ENCODE data around the gene CCDC15.

CCDC15 gene

DNA sequence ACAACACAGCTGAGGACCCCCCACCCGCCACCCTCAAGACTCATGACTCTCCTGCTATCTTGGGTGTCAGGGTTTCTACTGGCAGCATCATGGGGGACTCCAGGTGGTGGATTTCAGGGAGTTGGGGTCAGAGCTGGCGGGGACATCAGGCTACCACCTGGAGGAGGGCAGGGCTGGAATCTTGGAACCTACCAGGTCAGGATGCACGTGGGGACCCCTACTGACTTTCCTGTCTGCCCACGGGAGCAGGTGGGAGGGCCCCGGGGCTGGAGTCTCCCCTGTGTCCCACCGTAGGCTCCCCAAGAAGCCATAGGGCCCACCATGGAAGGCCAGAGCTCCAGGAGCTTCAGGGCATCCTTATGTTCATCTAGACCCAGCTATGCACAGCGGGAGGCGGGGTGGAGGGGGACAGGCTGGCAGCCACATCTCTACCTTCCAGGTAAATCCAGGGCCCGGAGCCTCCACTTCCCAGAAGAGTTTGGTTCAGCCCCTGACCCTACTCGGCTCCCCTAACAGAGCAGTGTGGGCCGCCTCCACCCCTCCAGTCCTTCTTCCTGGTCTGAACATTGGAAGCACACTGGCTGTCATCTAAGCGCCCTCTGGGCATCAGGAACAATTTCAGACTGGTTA is 119.1 kb downstream of the CCDC15 start:
- H3K27ac ChIP-seq (ENCODE audit: insufficient read depth, low read length, poor library complexity, severe bottlenecking): no peak overlapping the region
- no peaks in the 10 kb centered on the region for H3K27me3 ChIP-seq (replicated peaks; ENCODE audit: control insufficient read depth, insufficient read depth, low read length, poor library complexity, severe bottlenecking)
- H3K4me1 ChIP-seq (ENCODE audit: control insufficient read depth, insufficient read depth, low read length, poor library complexity, severe bottlenecking): no peaks in the 10 kb centered on the region
- no peak for DNase-seq
- no peak overlapping the region for H3K4me3 ChIP-seq (ENCODE audit: insufficient read depth, low read depth, low read length, poor library complexity, severe bottlenecking)
- no peaks in the 10 kb centered on the region for H3K9me3 ChIP-seq (ENCODE audit: control insufficient read depth, low read length)
- H3K36me3 ChIP-seq (ENCODE audit: control insufficient read depth, insufficient read depth, low read length): no peaks in the 10 kb centered on the region

DNA sequence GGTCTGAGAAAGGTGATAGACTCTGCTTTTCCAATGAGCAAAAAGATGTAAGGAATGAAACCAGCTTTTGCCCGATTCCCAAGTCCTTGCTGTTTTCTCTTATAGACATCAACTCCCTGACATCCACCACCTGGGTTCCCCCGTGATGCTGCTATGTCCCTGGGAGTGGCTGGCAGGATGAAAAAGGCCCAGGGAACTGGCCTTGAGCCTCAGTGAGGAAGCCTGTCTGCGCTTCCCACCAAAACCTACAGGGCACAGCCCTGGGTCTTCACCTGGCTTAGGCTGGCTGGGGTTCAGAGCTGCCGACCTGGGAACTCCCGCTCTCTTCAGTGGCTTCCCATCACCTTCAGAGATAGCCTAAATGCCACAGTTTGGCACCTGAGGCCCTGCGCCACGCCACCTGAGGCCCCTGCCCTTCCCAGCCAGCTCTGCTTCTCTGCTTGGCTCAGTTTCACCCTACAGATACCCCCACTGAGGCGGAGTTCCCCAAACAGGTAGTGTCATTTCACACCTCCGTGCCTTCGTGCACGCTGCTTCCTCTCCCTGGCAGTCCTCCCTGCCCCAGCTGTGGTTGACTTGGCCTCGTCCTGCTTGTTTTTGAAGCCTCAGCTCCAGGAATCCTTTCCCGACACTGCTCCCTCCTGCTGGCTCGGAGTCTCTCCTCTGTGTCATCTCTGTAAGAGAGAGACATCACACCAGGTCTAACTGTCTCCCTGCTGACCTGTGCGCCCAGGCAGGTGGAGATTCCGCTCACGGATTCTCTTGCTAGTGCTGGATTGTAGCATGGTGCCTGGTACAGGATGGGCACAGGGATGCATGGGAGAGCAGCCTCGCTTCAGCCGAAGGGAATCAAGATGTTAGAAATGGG is 119.8 kb downstream of the CCDC15 start:
- H3K27ac ChIP-seq (ENCODE audit: insufficient read depth, low read length, poor library complexity, severe bottlenecking): no peak overlapping the region
- H3K27me3 ChIP-seq (replicated peaks; ENCODE audit: control insufficient read depth, insufficient read depth, low read length, poor library complexity, severe bottlenecking): no peaks in the 10 kb centered on the region
- H3K9me3 ChIP-seq (ENCODE audit: control insufficient read depth, low read length): no peaks in the 10 kb centered on the region
- DNase-seq: no peak
- H3K4me1 ChIP-seq (ENCODE audit: control insufficient read depth, insufficient read depth, low read length, poor library complexity, severe bottlenecking): no peaks in the 10 kb centered on the region
- no peak overlapping the region for H3K4me3 ChIP-seq (ENCODE audit: insufficient read depth, low read depth, low read length, poor library complexity, severe bottlenecking)
- H3K36me3 ChIP-seq (ENCODE audit: control insufficient read depth, insufficient read depth, low read length): no peaks in the 10 kb centered on the region

DNA sequence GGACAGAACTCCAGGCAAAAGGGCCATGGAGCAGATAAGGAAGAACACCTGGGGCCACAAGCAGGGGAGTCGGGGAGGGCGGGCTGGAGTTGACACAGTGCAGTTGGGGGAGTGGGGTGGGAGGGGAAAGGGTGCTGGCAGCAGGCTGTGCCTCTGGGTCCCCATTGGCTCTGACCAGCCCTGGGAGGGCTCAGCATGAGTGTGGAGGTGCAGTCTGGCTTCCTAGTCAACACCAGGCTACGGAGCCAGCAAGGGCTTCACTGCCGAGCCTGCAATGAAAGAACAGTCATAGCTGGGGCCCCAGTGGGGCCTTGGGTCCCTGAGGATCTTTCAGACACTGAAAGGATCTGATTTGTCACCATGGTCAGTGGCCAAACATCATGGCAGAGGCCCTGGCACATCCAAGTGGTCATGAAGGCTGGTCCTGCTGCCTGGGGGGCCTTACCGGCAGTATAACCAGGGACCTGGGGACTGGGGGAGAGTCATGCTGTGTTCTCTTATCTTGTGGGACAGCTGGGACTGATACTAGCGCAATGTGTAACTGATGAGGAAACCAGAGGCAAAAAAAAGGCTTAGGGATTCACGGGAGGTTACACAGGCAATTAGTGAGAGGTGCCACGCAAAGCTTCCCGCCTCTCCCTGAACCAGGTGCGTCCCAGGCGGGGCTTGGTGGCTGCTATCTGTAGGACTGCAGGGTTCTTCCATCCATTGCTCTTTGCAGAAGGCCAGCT is 120.7 kb downstream of the CCDC15 start:
- Histone ChIP-seq H3K36me3 (ENCODE audit: control insufficient read depth, insufficient read depth, low read length) (no peaks in the 10 kb centered on the region), H3K4me1 (ENCODE audit: control insufficient read depth, insufficient read depth, low read length, poor library complexity, severe bottlenecking) (no peaks in the 10 kb centered on the region), H3K9me3 (ENCODE audit: control insufficient read depth, low read length) (no peaks in the 10 kb centered on the region), H3K4me3 (ENCODE audit: insufficient read depth, low read depth, low read length, poor library complexity, severe bottlenecking) (no peak overlapping the region), H3K27ac (ENCODE audit: insufficient read depth, low read length, poor library complexity, severe bottlenecking) (no peak overlapping the region), H3K27me3 (replicated peaks; ENCODE audit: control insufficient read depth, insufficient read depth, low read length, poor library complexity, severe bottlenecking) (no peaks in the 10 kb centered on the region)
- DNase-seq: no peak

DNA sequence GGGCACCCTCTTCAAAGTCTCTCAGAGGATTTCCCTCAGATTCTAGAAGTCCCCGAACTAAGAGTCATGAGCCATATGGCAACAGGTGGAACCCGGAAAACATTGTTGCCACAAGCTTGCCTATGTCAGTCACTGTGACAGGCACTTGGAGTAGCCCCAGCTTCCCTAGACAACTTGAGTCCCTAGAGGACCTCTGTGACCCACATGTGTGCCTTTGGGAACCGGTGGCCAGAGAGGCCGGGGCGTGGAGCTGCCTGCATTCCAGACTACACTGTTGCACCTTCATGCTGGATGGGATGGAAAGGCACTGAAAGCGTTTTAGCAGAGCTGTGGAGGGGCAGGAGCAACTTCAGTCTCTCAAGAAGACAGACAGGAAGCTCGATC is 121.2 kb downstream of the CCDC15 start:
- Histone ChIP-seq H3K27ac (ENCODE audit: insufficient read depth, low read length, poor library complexity, severe bottlenecking) (no peak overlapping the region), H3K4me1 (ENCODE audit: control insufficient read depth, insufficient read depth, low read length, poor library complexity, severe bottlenecking) (no peaks in the 10 kb centered on the region), H3K4me3 (ENCODE audit: insufficient read depth, low read depth, low read length, poor library complexity, severe bottlenecking) (no peak overlapping the region), H3K9me3 (ENCODE audit: control insufficient read depth, low read length) (no peaks in the 10 kb centered on the region), H3K36me3 (ENCODE audit: control insufficient read depth, insufficient read depth, low read length) (no peaks in the 10 kb centered on the region), H3K27me3 (replicated peaks; ENCODE audit: control insufficient read depth, insufficient read depth, low read length, poor library complexity, severe bottlenecking) (no peaks in the 10 kb centered on the region)
- no peak for DNase-seq

DNA sequence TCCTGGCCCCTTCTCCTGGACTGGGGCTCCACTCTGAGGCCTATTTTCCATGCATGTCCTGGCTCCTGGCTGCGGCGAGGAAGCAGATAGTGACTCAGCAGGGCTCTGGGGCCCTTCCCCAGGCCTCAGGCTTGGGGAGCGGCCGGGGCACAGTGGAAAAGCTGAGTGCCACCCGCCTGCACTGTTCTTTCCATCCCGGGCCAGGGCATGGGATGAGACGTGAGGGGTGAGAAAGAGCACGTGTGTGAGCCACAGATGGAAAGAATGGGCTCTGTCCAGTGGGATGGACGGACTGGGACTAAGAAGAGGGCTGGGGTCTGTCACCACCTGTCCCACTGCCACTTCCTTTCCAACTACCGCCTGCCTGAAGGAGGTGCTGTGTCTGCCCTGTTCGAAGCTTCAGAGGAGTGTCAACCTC is 121.9 kb downstream of the CCDC15 start:
- Histone ChIP-seq H3K9me3 (ENCODE audit: control insufficient read depth, low read length) (no peaks in the 10 kb centered on the region), H3K4me1 (ENCODE audit: control insufficient read depth, insufficient read depth, low read length, poor library complexity, severe bottlenecking) (no peaks in the 10 kb centered on the region), H3K36me3 (ENCODE audit: control insufficient read depth, insufficient read depth, low read length) (no peaks in the 10 kb centered on the region), H3K4me3 (ENCODE audit: insufficient read depth, low read depth, low read length, poor library complexity, severe bottlenecking) (no peak overlapping the region), H3K27me3 (replicated peaks; ENCODE audit: control insufficient read depth, insufficient read depth, low read length, poor library complexity, severe bottlenecking) (no peaks in the 10 kb centered on the region), H3K27ac (ENCODE audit: insufficient read depth, low read length, poor library complexity, severe bottlenecking) (no peak overlapping the region)
- no peak for DNase-seq

DNA sequence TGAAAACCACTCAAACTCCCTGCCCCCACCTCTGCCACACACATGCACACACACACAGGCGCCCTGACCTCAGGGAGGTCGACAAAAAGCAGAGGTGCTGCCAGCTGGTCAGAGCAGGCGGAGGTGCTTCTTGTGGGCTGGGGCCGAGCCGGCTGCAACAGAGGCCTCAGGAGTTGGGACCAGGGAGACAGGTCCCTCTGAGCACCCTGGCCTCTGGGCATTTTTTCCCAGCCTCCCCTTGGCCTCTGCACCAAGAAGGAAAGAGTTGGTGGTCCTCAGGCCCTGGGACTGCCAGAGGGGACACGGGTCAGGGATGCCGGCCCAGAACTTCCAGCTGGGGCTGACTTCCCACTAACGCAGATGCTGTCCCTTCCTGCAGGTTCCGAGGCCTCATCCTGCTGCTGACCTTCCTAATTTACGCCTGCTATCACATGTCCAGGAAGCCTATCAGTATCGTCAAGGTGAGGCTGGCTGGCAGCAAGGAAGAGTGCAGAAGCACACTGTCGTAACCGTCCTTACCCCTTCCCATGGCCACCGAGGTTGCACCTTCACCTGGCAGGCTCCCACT is 122.5 kb downstream of the CCDC15 start:
- DNase-seq: no peak
- Histone ChIP-seq H3K27me3 (replicated peaks; ENCODE audit: control insufficient read depth, insufficient read depth, low read length, poor library complexity, severe bottlenecking) (no peaks in the 10 kb centered on the region), H3K4me3 (ENCODE audit: insufficient read depth, low read depth, low read length, poor library complexity, severe bottlenecking) (no peak overlapping the region), H3K27ac (ENCODE audit: insufficient read depth, low read length, poor library complexity, severe bottlenecking) (no peak overlapping the region), H3K36me3 (ENCODE audit: control insufficient read depth, insufficient read depth, low read length) (no peaks in the 10 kb centered on the region), H3K4me1 (ENCODE audit: control insufficient read depth, insufficient read depth, low read length, poor library complexity, severe bottlenecking) (no peaks in the 10 kb centered on the region), H3K9me3 (ENCODE audit: control insufficient read depth, low read length) (no peaks in the 10 kb centered on the region)

DNA sequence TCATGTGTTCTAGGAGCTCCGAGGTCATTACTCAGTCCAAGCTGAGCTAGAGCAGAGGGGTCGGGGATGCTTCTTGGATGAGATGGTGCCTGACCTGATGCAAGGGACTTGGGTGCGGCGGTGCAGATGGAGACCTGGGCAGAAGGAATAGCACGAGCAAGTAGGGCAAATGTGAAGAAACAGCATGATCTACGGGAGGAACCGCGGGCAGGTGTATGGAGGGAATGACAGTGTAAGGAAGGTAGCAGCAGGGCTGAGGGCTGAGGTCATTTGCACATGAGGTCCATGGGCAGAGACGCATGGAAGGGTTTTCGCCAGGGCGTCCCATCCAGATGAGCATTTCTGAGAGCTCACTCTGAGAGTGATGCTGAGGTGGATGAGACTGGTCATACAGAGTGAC is 124.0 kb downstream of the CCDC15 start:
- no peaks in the 10 kb centered on the region for H3K9me3 ChIP-seq (ENCODE audit: control insufficient read depth, low read length)
- no peaks in the 10 kb centered on the region for H3K4me1 ChIP-seq (ENCODE audit: control insufficient read depth, insufficient read depth, low read length, poor library complexity, severe bottlenecking)
- H3K36me3 ChIP-seq (ENCODE audit: control insufficient read depth, insufficient read depth, low read length): no peaks in the 10 kb centered on the region
- H3K27me3 ChIP-seq (replicated peaks; ENCODE audit: control insufficient read depth, insufficient read depth, low read length, poor library complexity, severe bottlenecking): no peaks in the 10 kb centered on the region
- H3K4me3 ChIP-seq (ENCODE audit: insufficient read depth, low read depth, low read length, poor library complexity, severe bottlenecking): no peak overlapping the region
- DNase-seq: no peak
- H3K27ac ChIP-seq (ENCODE audit: insufficient read depth, low read length, poor library complexity, severe bottlenecking): no peak overlapping the region

DNA sequence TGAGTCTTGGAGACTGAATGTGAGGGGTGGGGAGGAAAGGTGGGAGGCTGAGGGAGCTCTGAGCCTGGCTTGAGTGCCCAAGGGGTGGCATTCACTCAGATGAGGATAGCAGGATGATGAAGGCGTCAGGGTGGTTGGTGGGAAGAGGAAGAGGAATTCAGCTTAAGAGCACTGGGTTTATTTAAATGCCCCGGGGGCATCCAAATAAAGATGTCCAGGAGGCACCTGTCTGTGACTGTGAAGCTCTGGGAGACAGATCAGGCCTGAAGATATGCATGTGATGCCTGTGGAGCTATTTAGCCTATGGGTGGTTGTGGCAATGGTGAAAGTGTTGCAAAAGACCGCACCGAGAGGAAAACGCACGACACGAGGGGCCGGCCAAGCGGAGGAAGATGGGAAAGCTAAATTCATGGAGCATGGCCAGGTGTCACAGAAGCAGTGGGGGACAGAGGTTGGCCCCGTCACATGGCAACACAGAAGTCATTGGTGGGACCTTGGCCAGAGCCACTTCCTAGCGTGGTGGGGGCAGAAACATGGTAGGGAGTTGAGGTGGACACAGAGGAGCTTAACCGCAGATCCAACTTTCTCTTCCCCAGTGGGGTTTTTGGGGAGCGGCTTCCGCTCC is 124.6 kb downstream of the CCDC15 start:
- H3K4me1 ChIP-seq (ENCODE audit: control insufficient read depth, insufficient read depth, low read length, poor library complexity, severe bottlenecking): no peaks in the 10 kb centered on the region
- H3K27me3 ChIP-seq (replicated peaks; ENCODE audit: control insufficient read depth, insufficient read depth, low read length, poor library complexity, severe bottlenecking): no peaks in the 10 kb centered on the region
- no peaks in the 10 kb centered on the region for H3K36me3 ChIP-seq (ENCODE audit: control insufficient read depth, insufficient read depth, low read length)
- H3K9me3 ChIP-seq (ENCODE audit: control insufficient read depth, low read length): no peaks in the 10 kb centered on the region
- no peak for DNase-seq
- no peak overlapping the region for H3K4me3 ChIP-seq (ENCODE audit: insufficient read depth, low read depth, low read length, poor library complexity, severe bottlenecking)
- no peak overlapping the region for H3K27ac ChIP-seq (ENCODE audit: insufficient read depth, low read length, poor library complexity, severe bottlenecking)

DNA sequence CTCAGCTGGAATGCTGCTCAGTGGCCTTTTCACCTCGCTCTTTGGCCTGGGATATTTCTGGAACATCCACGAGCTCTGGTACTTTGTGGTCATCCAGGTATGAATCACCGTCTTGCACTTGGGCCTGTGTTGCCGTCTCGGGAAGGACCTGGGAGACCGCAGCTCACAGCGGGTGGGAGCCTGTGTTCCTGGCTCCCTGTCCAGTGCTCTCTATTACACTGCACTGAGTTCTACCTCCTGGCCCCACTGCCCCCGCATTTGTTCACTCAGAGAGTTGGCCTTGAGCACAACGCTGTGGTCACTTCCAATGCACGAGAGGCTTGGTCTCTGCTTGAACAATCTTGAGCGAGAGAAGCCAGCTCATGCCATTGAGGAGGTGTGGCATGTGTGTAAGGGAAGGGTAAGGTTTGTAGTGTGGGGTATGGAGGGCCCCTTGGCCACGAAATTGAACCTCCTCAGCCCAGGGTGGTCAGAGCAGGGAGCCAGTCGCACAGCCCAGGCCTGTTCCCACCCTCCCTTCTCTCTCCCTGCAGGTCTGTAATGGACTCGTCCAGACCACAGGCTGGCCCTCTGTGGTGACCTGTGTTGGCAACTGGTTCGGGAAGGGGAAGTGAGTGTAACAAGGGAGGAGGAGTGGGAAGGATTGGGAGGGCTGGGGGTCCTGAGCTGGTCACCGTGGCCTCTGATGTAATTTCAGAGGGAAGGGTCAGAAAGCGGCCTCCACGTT is 125.3 kb downstream of the CCDC15 start:
- Histone ChIP-seq H3K27me3 (replicated peaks; ENCODE audit: control insufficient read depth, insufficient read depth, low read length, poor library complexity, severe bottlenecking) (no peaks in the 10 kb centered on the region), H3K9me3 (ENCODE audit: control insufficient read depth, low read length) (no peaks in the 10 kb centered on the region), H3K36me3 (ENCODE audit: control insufficient read depth, insufficient read depth, low read length) (no peaks in the 10 kb centered on the region), H3K4me3 (ENCODE audit: insufficient read depth, low read depth, low read length, poor library complexity, severe bottlenecking) (no peak overlapping the region), H3K4me1 (ENCODE audit: control insufficient read depth, insufficient read depth, low read length, poor library complexity, severe bottlenecking) (no peaks in the 10 kb centered on the region), H3K27ac (ENCODE audit: insufficient read depth, low read length, poor library complexity, severe bottlenecking) (no peak overlapping the region)
- no peak for DNase-seq
